ENCODE results near the gene SRGAP1.
"Not testable (repeated sequence)": the region's sequence is repeated elsewhere in the genome, so short reads cannot be mapped to it uniquely, and the experiment has no call there.

Gene SRGAP1

DNA sequence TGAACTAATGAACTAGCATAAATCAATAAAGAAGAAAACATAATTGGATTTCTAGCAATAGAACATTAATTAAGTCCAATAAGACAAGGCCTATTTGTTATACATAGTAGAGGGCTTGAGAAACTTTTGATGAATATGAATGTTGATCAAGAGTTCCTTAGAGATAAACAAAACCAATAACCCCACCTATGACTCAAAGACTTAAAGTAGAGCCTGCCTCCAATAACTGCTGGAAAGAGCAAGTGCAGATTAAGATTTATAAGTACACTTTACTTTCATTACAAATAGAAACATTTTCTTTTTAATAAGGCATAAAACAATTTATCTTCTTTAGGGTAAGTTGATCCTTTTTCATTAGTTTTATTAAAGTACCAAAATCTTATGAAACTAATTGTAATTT, 185.7 kb downstream of the SRGAP1 start:
- Histone ChIP-seq H3K9ac (ENCODE audit: low read length) (no peak overlapping the region), H3K27me3 (ENCODE audit: control insufficient read depth, insufficient read depth, low read length) (no peaks in the 10 kb centered on the region), H3K36me3 (ENCODE audit: control insufficient read depth, insufficient read depth, low read length) (no peaks in the 10 kb centered on the region), H3K4me1 (ENCODE audit: control insufficient read depth, insufficient read depth, low read length) (no peaks in the 10 kb centered on the region), H3K9me3 (ENCODE audit: control insufficient read depth, low read length) (no peaks in the 10 kb centered on the region), H3K4me3 (ENCODE audit: low read length) (no peak overlapping the region)

DNA sequence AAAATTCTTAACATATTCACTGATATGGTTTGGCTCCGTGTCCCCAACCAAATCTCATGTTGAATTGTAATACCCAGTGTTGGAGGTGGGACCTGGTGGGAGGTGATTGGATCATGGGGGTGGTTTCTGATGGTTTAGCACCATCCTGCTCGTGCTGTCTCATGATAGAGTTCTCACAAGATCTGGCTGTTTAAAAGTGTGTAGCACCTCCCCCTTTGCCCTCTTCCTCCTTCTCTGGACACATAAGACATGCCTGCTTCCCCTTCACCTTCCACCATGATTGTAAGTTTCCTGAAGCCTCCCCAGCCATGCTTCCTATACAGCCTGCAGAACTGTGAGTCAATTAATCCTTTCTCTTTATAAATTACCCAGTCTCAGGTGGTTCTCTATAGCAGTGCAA, 189.6 kb downstream of the SRGAP1 start:
- H3K9me3 ChIP-seq (ENCODE audit: control insufficient read depth, low read length); H3K4me3 ChIP-seq (ENCODE audit: low read length); H3K36me3 ChIP-seq (ENCODE audit: control insufficient read depth, insufficient read depth, low read length); H3K27me3 ChIP-seq (ENCODE audit: control insufficient read depth, insufficient read depth, low read length); H3K9ac ChIP-seq (ENCODE audit: low read length); H3K4me1 ChIP-seq (ENCODE audit: control insufficient read depth, insufficient read depth, low read length): not testable (repeated sequence)

DNA sequence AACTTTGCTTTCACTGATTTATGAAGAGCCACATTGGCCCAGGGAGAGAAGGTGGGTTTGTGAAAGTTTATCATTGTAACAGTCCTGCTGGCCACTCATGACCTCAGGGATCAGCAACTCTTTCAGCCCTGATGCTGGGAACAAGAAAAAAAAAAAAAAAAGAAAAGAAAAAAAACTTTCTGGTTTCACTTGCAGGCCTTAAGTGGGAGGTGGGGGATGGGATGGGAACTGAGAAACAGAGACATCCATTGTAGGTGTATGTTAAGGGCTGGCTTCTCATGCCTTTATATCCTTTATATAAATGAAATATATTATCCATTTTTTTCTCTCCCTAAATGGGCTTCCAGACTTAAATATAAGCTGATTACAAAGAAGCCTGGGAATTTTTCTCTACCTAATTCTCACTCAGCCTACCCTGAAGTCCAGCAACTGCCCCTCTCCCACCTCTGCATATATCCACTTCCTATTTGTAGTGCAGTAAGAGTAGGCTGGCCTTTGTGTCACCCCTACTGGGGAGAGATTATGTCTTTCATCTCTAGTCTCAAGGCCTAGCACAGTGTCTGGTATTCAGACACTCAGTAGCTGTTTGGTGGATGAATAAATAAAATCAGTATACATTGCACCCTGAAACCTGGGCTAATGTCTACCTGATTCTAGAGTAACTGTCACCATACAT, 190.5 kb downstream of the SRGAP1 start:
- Histone ChIP-seq H3K4me3 (ENCODE audit: low read length) (no peak overlapping the region), H3K27me3 (ENCODE audit: control insufficient read depth, insufficient read depth, low read length) (no peaks in the 10 kb centered on the region), H3K36me3 (ENCODE audit: control insufficient read depth, insufficient read depth, low read length) (no peaks in the 10 kb centered on the region), H3K4me1 (ENCODE audit: control insufficient read depth, insufficient read depth, low read length) (peaks cover 10% of the 10 kb centered on the region), H3K9me3 (ENCODE audit: control insufficient read depth, low read length) (no peaks in the 10 kb centered on the region), H3K9ac (ENCODE audit: low read length) (no peak overlapping the region)

DNA sequence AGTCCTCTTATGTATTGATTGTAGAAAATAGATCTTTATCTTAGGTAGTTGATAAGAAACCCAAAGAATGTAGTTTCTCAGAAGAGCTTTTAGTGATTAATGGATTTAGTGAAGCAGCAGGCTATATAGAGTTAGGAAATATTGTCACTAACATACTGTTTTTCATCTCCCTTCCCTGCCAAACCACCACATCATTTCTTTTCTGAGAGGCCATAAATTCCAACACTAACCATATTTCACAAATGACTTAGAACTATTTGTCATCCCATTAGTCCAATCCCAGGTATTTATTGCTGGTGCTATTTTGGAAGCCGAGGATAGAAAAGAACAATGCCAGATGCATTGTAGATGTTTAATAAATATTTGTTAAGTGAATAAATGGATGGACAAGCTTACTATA, 191.9 kb downstream of the SRGAP1 start:
- H3K27me3 ChIP-seq (ENCODE audit: control insufficient read depth, insufficient read depth, low read length), result no peaks in the 10 kb centered on the region
- no peak overlapping the region for H3K4me3 ChIP-seq (ENCODE audit: low read length)
- no peak overlapping the region for H3K9ac ChIP-seq (ENCODE audit: low read length)
- no peaks in the 10 kb centered on the region for H3K9me3 ChIP-seq (ENCODE audit: control insufficient read depth, low read length)
- peaks cover 10% of the 10 kb centered on the region for H3K4me1 ChIP-seq (ENCODE audit: control insufficient read depth, insufficient read depth, low read length)
- no peaks in the 10 kb centered on the region for H3K36me3 ChIP-seq (ENCODE audit: control insufficient read depth, insufficient read depth, low read length)

DNA sequence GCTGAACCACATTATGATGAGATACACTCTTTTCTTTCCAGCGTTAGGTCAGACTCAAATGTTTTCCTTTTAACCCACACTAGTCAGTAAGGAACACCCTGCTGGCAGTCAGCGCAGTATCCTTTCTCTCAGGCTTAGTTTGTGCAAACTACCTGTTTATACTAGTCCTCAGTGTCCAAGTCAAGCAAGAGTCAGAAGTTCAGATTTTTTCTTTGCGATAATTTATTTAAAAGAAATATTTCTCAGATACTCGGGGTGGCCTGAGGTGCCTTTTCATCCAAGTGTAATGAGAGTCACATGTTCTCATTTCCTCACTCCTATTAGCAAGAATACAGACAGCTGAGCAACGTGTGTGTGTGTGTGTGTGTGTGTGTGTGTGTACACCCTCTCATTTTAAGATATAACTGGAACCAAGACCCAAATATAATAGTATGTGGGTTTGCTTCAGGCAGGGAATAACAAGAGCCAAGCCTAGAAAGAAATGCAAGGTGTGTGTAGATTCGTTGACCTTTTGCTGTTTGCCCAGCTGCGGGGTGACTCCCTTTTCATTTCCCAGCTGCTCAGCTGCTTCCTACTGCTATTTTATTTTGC, 194.9 kb downstream of the SRGAP1 start:
- Histone ChIP-seq H3K36me3 (ENCODE audit: control insufficient read depth, insufficient read depth, low read length) (no peaks in the 10 kb centered on the region), H3K4me3 (ENCODE audit: low read length) (no peak overlapping the region), H3K4me1 (ENCODE audit: control insufficient read depth, insufficient read depth, low read length) (peaks cover 16% of the 10 kb centered on the region), H3K27me3 (ENCODE audit: control insufficient read depth, insufficient read depth, low read length) (no peaks in the 10 kb centered on the region), H3K9me3 (ENCODE audit: control insufficient read depth, low read length) (no peaks in the 10 kb centered on the region), H3K9ac (ENCODE audit: low read length) (peak overlapping the region; percentile 30)

DNA sequence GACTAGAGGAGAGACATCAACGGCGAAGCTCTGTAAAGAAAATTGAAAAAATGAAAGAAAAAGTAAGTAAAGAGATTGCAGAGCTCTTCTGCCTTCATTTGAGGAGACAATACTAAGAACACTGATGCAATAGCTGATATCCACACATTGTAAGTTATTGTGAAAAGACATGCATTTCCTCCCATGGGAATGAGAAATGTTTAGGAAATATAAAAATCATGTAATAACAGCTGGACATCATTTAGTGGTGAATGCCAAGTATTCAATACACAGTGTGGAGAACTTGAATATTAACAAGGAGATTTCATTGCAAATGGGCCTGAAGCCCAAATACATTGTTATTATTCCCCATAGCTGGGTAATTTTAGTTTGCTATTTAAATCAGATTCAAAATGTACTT, 198.4 kb downstream of the SRGAP1 start:
- Histone ChIP-seq H3K9ac (ENCODE audit: low read length) (no peak overlapping the region), H3K36me3 (ENCODE audit: control insufficient read depth, insufficient read depth, low read length) (no peaks in the 10 kb centered on the region), H3K4me1 (ENCODE audit: control insufficient read depth, insufficient read depth, low read length) (peaks cover 16% of the 10 kb centered on the region), H3K4me3 (ENCODE audit: low read length) (no peak overlapping the region), H3K27me3 (ENCODE audit: control insufficient read depth, insufficient read depth, low read length) (no peaks in the 10 kb centered on the region), H3K9me3 (ENCODE audit: control insufficient read depth, low read length) (no peaks in the 10 kb centered on the region)

DNA sequence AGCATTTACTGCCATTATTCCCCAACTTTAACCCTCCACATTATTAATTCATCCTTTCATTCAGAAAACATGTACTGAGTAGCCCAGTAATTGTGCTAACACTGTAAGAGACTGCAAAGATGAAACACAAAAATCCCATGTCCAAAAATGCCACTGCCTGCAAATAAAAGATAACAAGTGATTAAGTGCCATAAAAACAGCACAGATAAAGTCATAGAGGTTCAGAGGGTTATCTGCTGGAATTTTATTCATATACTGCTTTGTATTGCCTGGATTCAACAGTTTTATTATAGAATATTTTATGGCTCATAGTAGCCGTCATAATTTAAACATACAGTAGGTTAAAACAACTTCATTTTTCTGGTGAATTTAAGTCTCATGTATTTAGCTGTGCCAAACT, 199.7 kb downstream of the SRGAP1 start:
- H3K9ac ChIP-seq (ENCODE audit: low read length), result no peak overlapping the region
- H3K4me1 ChIP-seq (ENCODE audit: control insufficient read depth, insufficient read depth, low read length), result peaks cover 8% of the 10 kb centered on the region
- H3K4me3 ChIP-seq (ENCODE audit: low read length), result no peak overlapping the region
- no peaks in the 10 kb centered on the region for H3K36me3 ChIP-seq (ENCODE audit: control insufficient read depth, insufficient read depth, low read length)
- H3K27me3 ChIP-seq (ENCODE audit: control insufficient read depth, insufficient read depth, low read length), result no peaks in the 10 kb centered on the region
- no peaks in the 10 kb centered on the region for H3K9me3 ChIP-seq (ENCODE audit: control insufficient read depth, low read length)

DNA sequence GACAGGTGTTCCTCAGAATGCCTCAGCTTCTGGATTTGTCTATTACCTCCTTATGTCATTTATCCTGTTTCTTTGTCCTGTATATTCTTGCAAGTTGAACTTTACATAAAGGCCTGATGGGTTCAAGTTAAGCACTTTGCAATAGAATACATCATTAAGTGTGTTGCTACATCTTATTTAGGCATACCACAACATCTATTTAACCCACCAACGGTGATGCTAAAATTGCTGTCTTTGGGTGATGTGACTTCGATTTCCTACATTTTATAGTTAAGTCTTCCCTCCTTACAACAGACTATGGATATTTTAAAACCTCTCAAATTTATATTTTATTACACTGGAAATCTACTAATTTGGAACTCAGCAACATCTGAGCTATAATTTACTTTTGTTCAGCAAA, 206.6 kb downstream of the SRGAP1 start:
- H3K27me3 ChIP-seq (ENCODE audit: control insufficient read depth, insufficient read depth, low read length), result no peaks in the 10 kb centered on the region
- H3K4me1 ChIP-seq (ENCODE audit: control insufficient read depth, insufficient read depth, low read length), result peaks cover 5% of the 10 kb centered on the region
- H3K36me3 ChIP-seq (ENCODE audit: control insufficient read depth, insufficient read depth, low read length), result no peaks in the 10 kb centered on the region
- H3K9ac ChIP-seq (ENCODE audit: low read length), result no peak overlapping the region
- no peaks in the 10 kb centered on the region for H3K9me3 ChIP-seq (ENCODE audit: control insufficient read depth, low read length)
- no peak overlapping the region for H3K4me3 ChIP-seq (ENCODE audit: low read length)

DNA sequence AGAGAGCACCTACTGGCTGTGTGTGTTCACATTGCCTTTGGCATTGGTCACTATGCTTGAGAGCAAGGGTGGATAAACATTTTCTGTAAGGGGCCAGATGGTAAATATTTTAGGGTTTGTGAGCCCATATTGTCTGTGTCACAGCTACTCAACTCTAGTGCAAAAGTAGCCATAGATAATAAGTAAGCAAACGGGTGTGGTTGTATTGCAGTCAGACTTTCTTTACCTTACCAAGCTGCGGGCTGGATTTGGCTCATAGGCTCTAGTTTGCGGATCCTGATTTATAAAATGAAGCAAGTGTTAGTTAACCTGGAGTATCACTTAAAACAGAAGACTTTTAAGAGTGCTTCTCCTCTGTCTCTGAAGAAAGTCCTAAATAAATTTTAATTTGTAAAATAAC, 208.6 kb downstream of the SRGAP1 start:
- H3K36me3 ChIP-seq (ENCODE audit: control insufficient read depth, insufficient read depth, low read length), result no peaks in the 10 kb centered on the region
- no peak overlapping the region for H3K4me3 ChIP-seq (ENCODE audit: low read length)
- no peaks in the 10 kb centered on the region for H3K27me3 ChIP-seq (ENCODE audit: control insufficient read depth, insufficient read depth, low read length)
- no peak overlapping the region for H3K9ac ChIP-seq (ENCODE audit: low read length)
- peaks cover 13% of the 10 kb centered on the region for H3K4me1 ChIP-seq (ENCODE audit: control insufficient read depth, insufficient read depth, low read length)
- no peaks in the 10 kb centered on the region for H3K9me3 ChIP-seq (ENCODE audit: control insufficient read depth, low read length)

DNA sequence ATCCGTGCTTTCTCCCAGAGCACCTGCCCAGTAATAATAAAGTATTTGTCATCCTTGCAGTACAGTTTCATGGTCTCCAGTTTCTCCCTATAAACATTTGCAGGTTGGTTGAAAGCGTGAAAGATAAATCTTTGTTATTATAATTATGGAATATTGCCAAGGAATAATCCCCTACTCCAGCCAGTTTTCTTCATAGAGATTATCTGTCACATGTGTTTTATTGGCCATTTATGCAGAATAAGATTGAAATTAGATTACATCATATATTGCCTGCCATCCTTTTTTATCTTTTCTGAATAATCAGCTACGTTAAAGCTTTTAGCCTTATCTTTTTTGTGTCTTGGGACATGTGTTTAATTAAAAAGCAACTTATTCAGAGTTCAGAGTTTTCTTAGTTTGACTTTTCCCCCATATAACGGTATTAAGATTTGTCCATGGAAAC, 209.6 kb downstream of the SRGAP1 start:
- H3K9me3 ChIP-seq (ENCODE audit: control insufficient read depth, low read length), result no peaks in the 10 kb centered on the region
- H3K4me3 ChIP-seq (ENCODE audit: low read length), result no peak overlapping the region
- no peaks in the 10 kb centered on the region for H3K27me3 ChIP-seq (ENCODE audit: control insufficient read depth, insufficient read depth, low read length)
- peaks cover 13% of the 10 kb centered on the region for H3K4me1 ChIP-seq (ENCODE audit: control insufficient read depth, insufficient read depth, low read length)
- no peak overlapping the region for H3K9ac ChIP-seq (ENCODE audit: low read length)
- no peaks in the 10 kb centered on the region for H3K36me3 ChIP-seq (ENCODE audit: control insufficient read depth, insufficient read depth, low read length)

DNA sequence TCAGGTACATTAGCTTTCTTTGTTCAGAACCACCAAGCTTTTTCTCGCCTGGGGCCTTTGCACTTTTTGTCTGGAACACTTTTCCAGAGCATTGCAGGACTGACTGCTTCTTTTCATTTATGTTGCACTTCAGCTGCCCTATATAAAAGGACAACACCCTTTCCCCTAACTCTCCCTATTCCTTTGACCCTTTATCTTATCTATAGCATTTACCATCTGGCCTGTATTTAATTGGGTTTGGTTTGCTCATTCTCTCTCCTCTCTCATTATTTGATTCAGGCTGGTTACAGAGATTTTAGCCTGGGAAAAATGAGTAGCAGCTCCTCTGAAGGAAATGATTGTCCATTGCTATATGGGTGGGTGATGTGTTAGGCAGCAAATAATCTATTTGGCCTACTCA, 212.2 kb downstream of the SRGAP1 start:
- no peaks in the 10 kb centered on the region for H3K27me3 ChIP-seq (ENCODE audit: control insufficient read depth, insufficient read depth, low read length)
- H3K9ac ChIP-seq (ENCODE audit: low read length), result no peak overlapping the region
- no peak overlapping the region for H3K4me3 ChIP-seq (ENCODE audit: low read length)
- peaks cover 13% of the 10 kb centered on the region for H3K4me1 ChIP-seq (ENCODE audit: control insufficient read depth, insufficient read depth, low read length)
- no peaks in the 10 kb centered on the region for H3K36me3 ChIP-seq (ENCODE audit: control insufficient read depth, insufficient read depth, low read length)
- no peaks in the 10 kb centered on the region for H3K9me3 ChIP-seq (ENCODE audit: control insufficient read depth, low read length)

DNA sequence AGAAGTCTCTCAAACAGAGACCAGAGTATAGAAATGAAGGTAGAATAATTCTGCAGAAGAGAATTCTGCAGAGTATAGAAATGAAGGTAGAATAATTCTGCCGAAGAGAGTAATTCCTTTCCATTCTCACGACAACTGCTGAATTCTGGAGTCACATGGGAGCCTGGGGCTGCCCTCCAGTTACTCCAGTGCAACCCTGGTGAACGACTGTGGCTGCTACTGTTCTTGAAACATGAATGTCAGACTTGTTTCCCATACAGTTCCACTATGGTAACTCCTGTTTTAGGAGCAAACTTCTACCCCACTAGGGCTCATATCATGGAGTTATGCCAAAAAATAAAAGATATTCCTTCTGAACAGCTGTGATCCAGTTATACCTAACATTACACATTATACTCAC, 213.2 kb downstream of the SRGAP1 start:
- no peaks in the 10 kb centered on the region for H3K27me3 ChIP-seq (ENCODE audit: control insufficient read depth, insufficient read depth, low read length)
- H3K4me1 ChIP-seq (ENCODE audit: control insufficient read depth, insufficient read depth, low read length), result peaks cover 13% of the 10 kb centered on the region
- no peak overlapping the region for H3K9ac ChIP-seq (ENCODE audit: low read length)
- H3K4me3 ChIP-seq (ENCODE audit: low read length), result no peak overlapping the region
- no peaks in the 10 kb centered on the region for H3K36me3 ChIP-seq (ENCODE audit: control insufficient read depth, insufficient read depth, low read length)
- no peaks in the 10 kb centered on the region for H3K9me3 ChIP-seq (ENCODE audit: control insufficient read depth, low read length)

All from mucosa of stomach (tissue), 1 donor.